Left lung (tissue), 10 donors: ENCODE measurements around the gene RNPEP. TPM values are rescaled to one million over a fixed set of nuclear protein-coding genes. Genes with fewer than 3 reads are reported as not detected.
"Not testable (repeated sequence)": the region's sequence is repeated elsewhere in the genome, so short reads cannot be mapped to it uniquely, and the experiment has no call there.

ENCODE experiments used
- ATAC-seq: fragments of 200-7000 bp; cut with Tn5 transposase; one replicate; pipeline ENCODE4 v1.9.1; 2020; ENCODE audit warnings: moderate library complexity
- DNase-seq, 4 donors: peaks; one replicate each; pipeline ENCODE4 v3.0.0-alpha.2; 2013 to 2020
- H3K27ac ChIP-seq, 2 donors: fragments of 200-600 bp; sonication (generic) in 1 of 2; one replicate each; pipeline versions ENCODE4 v1.5.0 to v1.8.0; 2020 to 2021
- H3K27me3 ChIP-seq, 2 donors: fragments of 200-600 bp; sonication (generic) in 1 of 2; one replicate each; pipeline versions ENCODE4 v1.5.0 to v1.8.0; 2020 to 2021
- H3K36me3 ChIP-seq, 2 donors: fragments of 200-600 bp; sonication (generic) in 1 of 2; one replicate each; pipeline versions ENCODE4 v1.5.0 to v1.8.0; 2020 to 2021
- H3K4me1 ChIP-seq, 2 donors: fragments of 200-600 bp; one replicate each; pipeline ENCODE4 v1.8.0; 2021
- H3K4me3 ChIP-seq, 2 donors: fragments of 200-600 bp; sonication (generic) in 1 of 2; one replicate each; pipeline versions ENCODE4 v1.5.0 to v1.8.0; 2020 to 2021; ENCODE audit warnings: mild to moderate bottlenecking in 1 of 2
- H3K9me3 ChIP-seq, 2 donors: fragments of 200-600 bp; sonication (generic) in 1 of 2; one replicate each; pipeline versions ENCODE4 v1.5.0 to v1.8.0; 2020 to 2021
- CTCF ChIP-seq, 2 donors: fragments of 200-600 bp; sonication (generic) in 1 of 2; IDR thresholded peaks; one replicate each; pipeline versions ENCODE4 v1.5.0 to v1.8.0; 2021; ENCODE audit warnings: antibody characterized with exemption in 2 of 2
- intact Hi-C, 2 donors: fragments of 100-400 bp; cut with DNase I; formaldehyde crosslinking; loops; one replicate each; pipeline versions ENCODE4 v1.11.2 to v1.14.2; 2022
- polyA plus RNA-seq, 6 donors: library from polyadenylated mRNA; unstranded; fragments of 120-200 nt; gene quantifications; one replicate each; pipeline ENCODE4 v1.2.1, GENCODE V29; 2013; ENCODE audit not compliant: insufficient read length in 6 of 6
- total RNA-seq, 2 donors: library from RNA; stranded (reverse); fragmentation: NEBNext Ultra II Directional; extraction: Animal tissue kit (Norgen Biotek cat#: 25700); gene quantifications; one replicate each; pipeline ENCODE4 v1.2.1, GENCODE V29; 2021
- donor health status: DM: no; HTN: yes; CAD: no.
- donor health status: DM: no; HTN: no; CAD: no.

RNPEP gene
- total and polyA plus RNA-seq, 8 donors, result 56.0 to 81.2 (median 65.3) TPM

GRCh38 chr1:202018468-202019234 is 36.2 kb downstream of the RNPEP start:
- peaks cover 0 to 13% of the 10 kb centered on the region in 2 donors for H3K27me3 ChIP-seq
- intact Hi-C loops, result no loop called here
- TF ChIP-seq CTCF (IDR thresholded peaks at IDR 0.05), result no peak
- peaks cover 0 to 22% of the 10 kb centered on the region in 2 donors for H3K36me3 ChIP-seq
- peak in 3 of 4 donors; percentile 76 to 83 (median 82) for DNase-seq
- H3K4me1 ChIP-seq, result no peaks in the 10 kb centered on the region
- ATAC-seq, result peak; percentile 72
- H3K9me3 ChIP-seq, result no peaks in the 10 kb centered on the region
- no peak overlapping the region for H3K4me3 ChIP-seq
- peak overlapping the region; percentile 30 to 67 for H3K27ac ChIP-seq

- H3K9me3 ChIP-seq, DNase-seq, intact Hi-C loops, H3K4me1 ChIP-seq, H3K4me3 ChIP-seq, ATAC-seq: not testable (repeated sequence)
- peak overlapping the region in 1 of 2 donors; percentile 39 for H3K27ac ChIP-seq
- H3K36me3 ChIP-seq, result peaks cover 0 to 17% of the 10 kb centered on the region in 2 donors
- H3K27me3 ChIP-seq, result peaks cover 0 to 13% of the 10 kb centered on the region in 2 donors
Observed at GRCh38 chr1:202019235-202019558, 36.7 kb downstream of the RNPEP start.

GRCh38 chr1:202023001-202023433 is 40.6 kb downstream of the RNPEP start:
- ATAC-seq (peak; percentile 63), DNase-seq (peak in 3 of 4 donors; percentile 77 to 85 (median 79))
- Histone ChIP-seq H3K36me3 (no peaks in the 10 kb centered on the region), H3K9me3 (no peaks in the 10 kb centered on the region), H3K27me3 (peaks cover 0 to 13% of the 10 kb centered on the region in 2 donors), H3K4me1 (no peaks in the 10 kb centered on the region), H3K4me3 (no peak overlapping the region), H3K27ac (no peak overlapping the region)
- intact Hi-C loops, result no loop called here
- no peak for TF ChIP-seq CTCF (IDR thresholded peaks at IDR 0.05)

- no peaks in the 10 kb centered on the region for H3K27me3 ChIP-seq
- no peak for TF ChIP-seq CTCF (IDR thresholded peaks at IDR 0.05)
- DNase-seq (no peak), ATAC-seq (peak; percentile 37)
- intact Hi-C loops, result no loop called here
- H3K4me3 ChIP-seq, result no peak overlapping the region
- H3K27ac ChIP-seq, result no peak overlapping the region
- no peaks in the 10 kb centered on the region for H3K9me3 ChIP-seq
- H3K36me3 ChIP-seq, result no peaks in the 10 kb centered on the region
- H3K4me1 ChIP-seq, result no peaks in the 10 kb centered on the region
Observed at GRCh38 chr1:202029171-202029665, 46.8 kb downstream of the RNPEP start.

GRCh38 chr1:202029727-202030126 is 47.3 kb downstream of the RNPEP start:
- no peak overlapping the region for H3K27ac ChIP-seq
- ATAC-seq (no peak), DNase-seq (no peak)
- H3K9me3 ChIP-seq, result no peaks in the 10 kb centered on the region
- TF ChIP-seq CTCF (IDR thresholded peaks at IDR 0.05), result no peak
- peaks cover 0 to 3% of the 10 kb centered on the region in 2 donors for H3K4me1 ChIP-seq
- no peaks in the 10 kb centered on the region for H3K27me3 ChIP-seq
- H3K4me3 ChIP-seq, result no peak overlapping the region
- H3K36me3 ChIP-seq, result no peaks in the 10 kb centered on the region
- intact Hi-C loops, result no loop called here
